ENCODE data around the gene DLK1.

DNA sequence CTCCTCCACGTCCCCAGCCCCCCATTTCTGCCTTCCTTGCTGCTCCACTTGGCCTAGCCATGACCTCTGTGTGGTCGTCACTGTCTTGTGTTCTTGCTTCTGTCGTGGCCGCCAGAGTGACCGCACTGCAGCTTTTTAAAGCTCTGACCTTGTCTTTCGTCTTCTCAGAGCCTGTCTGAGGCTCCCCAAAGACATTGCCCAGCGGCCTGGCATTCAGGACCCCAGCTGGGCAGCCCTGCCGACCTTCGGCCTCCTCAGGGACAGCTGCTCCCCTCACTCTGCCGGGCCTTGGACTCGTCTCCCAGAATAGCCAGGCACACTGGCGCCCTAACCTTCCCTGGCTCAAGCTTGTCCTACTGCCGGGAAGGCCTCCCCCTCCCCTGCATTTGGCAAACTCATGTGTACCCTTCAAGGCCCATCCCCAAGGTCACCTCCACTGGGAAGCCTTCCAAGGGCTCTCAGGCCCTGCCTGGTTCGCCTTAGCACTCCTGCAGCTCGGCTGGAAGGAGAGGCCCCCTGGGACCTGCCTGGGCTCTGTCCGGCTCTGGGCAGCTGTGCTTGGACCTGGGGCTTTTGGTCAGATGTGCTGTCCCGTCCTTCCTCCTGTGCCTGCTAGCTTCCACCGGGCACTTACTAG lies 15.7 kb upstream of the DLK1 start:
- TF ChIP-seq POLR2AphosphoS5 (IDR thresholded peaks at IDR 0.05) = no peak
- TF ChIP-seq, protein P1, sequence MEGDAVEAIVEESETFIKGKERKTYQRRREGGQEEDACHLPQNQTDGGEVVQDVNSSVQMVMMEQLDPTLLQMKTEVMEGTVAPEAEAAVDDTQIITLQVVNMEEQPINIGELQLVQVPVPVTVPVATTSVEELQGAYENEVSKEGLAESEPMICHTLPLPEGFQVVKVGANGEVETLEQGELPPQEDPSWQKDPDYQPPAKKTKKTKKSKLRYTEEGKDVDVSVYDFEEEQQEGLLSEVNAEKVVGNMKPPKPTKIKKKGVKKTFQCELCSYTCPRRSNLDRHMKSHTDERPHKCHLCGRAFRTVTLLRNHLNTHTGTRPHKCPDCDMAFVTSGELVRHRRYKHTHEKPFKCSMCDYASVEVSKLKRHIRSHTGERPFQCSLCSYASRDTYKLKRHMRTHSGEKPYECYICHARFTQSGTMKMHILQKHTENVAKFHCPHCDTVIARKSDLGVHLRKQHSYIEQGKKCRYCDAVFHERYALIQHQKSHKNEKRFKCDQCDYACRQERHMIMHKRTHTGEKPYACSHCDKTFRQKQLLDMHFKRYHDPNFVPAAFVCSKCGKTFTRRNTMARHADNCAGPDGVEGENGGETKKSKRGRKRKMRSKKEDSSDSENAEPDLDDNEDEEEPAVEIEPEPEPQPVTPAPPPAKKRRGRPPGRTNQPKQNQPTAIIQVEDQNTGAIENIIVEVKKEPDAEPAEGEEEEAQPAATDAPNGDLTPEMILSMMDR (IDR thresholded peaks at IDR 0.05) = no peak
- TF ChIP-seq POLR2A (IDR thresholded peaks at IDR 0.05) = no peak
